Mucosa of rectum (tissue), 2 donors: ENCODE data around the gene UMAD1.
A peak's percentile ranks its signal among the peaks of the same experiment; 100 is the strongest.

Source experiments
- H3K27ac ChIP-seq, 2 donors: one replicate each; pipeline ENCODE4 v1.7.0; 2013; ENCODE audit warnings: inconsistent platforms in 2 of 2, low read depth in 2 of 2, low read length in 2 of 2
- H3K27me3 ChIP-seq, 2 donors: one replicate each; pipeline ENCODE4 v1.7.0; 2013; ENCODE audit warnings: low read length in 2 of 2; ENCODE audit not compliant: control insufficient read depth in 2 of 2, insufficient read depth in 2 of 2
- H3K36me3 ChIP-seq, 2 donors: one replicate each; pipeline ENCODE4 v1.7.0; 2013; ENCODE audit warnings: low read length in 2 of 2; ENCODE audit not compliant: control insufficient read depth in 2 of 2, insufficient read depth in 2 of 2
- H3K4me1 ChIP-seq, 2 donors: one replicate each; pipeline ENCODE4 v1.7.0; 2013; ENCODE audit warnings: low read length in 2 of 2, mild to moderate bottlenecking in 1 of 2; ENCODE audit not compliant: control insufficient read depth in 2 of 2, insufficient read depth in 2 of 2
- H3K4me3 ChIP-seq, 2 donors: one replicate each; pipeline ENCODE4 v1.7.0; 2013; ENCODE audit warnings: low read length in 2 of 2
- H3K9ac ChIP-seq, 2 donors: one replicate each; pipeline ENCODE4 v1.7.0; 2013; ENCODE audit warnings: low read length in 2 of 2, low read depth in 1 of 2, mild to moderate bottlenecking in 1 of 2
- H3K9me3 ChIP-seq, 2 donors: one replicate each; pipeline ENCODE4 v1.7.0; 2013; ENCODE audit warnings: low read length in 2 of 2; ENCODE audit not compliant: control insufficient read depth in 2 of 2
- donor health status: healthy.
- donor health status: Normal muscosa, but diverticular disease.

Gene UMAD1

DNA sequence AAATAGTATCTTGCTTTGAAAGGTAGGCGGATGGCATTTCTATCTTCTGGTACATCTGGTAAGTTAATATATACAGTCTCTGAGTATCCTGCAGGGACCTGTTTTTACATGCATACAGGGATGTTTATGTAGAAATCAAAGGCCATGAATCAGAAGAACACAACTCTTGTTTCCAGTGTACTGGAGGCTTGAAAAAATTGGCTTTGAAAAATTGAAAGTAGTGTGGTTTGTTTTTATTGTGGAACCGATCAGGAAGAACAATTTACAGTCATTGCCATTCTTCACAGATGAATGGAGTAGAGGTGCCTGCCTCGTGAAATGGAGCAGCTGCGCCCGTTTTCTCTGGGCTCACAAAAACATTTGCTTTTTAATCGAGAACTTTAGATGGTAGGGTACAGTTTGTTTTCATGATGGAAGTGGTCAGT is 131.9 kb downstream of the UMAD1 start:
- Histone ChIP-seq H3K9ac (no peak overlapping the region), H3K4me3 (no peak overlapping the region), H3K9me3 (no peaks in the 10 kb centered on the region), H3K27ac (no peak overlapping the region), H3K4me1 (no peaks in the 10 kb centered on the region), H3K27me3 (no peaks in the 10 kb centered on the region), H3K36me3 (no peaks in the 10 kb centered on the region)

DNA sequence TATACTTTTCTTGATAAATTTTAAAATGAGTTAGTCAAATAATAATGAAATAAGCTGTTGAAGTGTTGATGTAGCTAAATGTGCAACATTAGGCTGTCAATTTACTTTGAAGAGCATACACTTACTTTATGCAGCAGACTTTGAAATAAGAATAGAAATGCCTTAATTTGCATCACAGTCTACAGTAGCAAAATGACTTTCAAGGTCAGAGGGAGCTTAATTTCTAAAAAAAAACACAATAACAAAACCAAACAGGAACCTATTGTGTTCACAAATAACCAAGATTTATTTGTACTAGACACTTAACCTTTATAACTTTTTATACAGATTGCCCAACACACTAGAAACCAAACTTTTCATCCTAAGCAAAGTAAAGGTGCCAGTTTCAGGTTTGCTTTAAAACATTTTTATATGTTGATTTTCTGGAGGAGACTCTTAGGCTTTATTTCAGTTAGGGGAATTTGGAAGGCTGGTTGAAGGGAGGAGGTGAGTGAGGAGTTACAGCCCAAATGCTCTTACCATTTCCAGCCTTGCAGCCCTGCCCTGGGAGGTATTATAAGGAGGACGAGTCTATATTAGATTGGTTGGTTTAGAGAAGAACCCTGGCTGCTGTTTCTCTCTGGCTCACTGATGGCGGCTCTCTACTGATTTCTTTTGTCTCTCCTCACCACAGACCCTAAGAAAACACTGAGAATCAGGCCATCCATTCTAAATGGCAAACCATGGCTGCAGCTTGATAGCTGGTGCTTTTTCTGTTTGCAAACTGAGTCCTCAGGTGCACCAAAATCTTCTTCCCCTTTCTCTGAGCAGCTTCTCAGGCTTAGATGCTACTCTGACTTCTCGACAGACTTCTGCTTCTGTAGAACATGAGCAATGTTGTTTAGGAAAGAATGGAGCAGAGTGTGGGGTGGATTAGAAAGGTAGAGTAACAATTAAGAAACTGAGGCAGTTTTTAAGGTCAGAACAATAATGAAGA is 133.1 kb downstream of the UMAD1 start:
- no peaks in the 10 kb centered on the region for H3K9me3 ChIP-seq
- no peaks in the 10 kb centered on the region for H3K4me1 ChIP-seq
- H3K36me3 ChIP-seq, result no peaks in the 10 kb centered on the region
- H3K27ac ChIP-seq, result no peak overlapping the region
- no peak overlapping the region for H3K9ac ChIP-seq
- no peaks in the 10 kb centered on the region for H3K27me3 ChIP-seq
- no peak overlapping the region for H3K4me3 ChIP-seq

DNA sequence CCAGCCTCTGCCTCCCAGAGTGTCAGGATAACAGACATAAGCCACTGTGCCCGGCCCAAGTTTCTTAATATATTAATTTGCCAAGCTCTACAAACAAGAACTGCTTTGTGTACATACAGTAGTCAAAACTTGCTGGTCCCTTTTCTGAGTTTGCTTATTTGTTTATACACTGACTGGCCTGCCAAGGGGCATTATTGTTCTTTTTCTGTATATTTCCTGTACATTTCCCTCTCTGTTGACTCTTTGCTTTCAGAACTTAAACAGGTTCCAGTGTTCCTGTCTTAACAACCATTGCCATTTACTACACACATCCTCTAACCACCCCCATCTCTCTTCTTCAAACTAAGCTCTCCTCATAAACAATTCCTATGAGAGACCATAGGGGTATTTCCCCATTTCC is 139.3 kb downstream of the UMAD1 start:
- H3K27me3 ChIP-seq, result no peaks in the 10 kb centered on the region
- no peak overlapping the region for H3K4me3 ChIP-seq
- no peaks in the 10 kb centered on the region for H3K9me3 ChIP-seq
- no peak overlapping the region for H3K27ac ChIP-seq
- no peak overlapping the region for H3K9ac ChIP-seq
- peaks cover 0 to under 1% of the 10 kb centered on the region in 2 donors for H3K4me1 ChIP-seq
- H3K36me3 ChIP-seq, result no peaks in the 10 kb centered on the region

DNA sequence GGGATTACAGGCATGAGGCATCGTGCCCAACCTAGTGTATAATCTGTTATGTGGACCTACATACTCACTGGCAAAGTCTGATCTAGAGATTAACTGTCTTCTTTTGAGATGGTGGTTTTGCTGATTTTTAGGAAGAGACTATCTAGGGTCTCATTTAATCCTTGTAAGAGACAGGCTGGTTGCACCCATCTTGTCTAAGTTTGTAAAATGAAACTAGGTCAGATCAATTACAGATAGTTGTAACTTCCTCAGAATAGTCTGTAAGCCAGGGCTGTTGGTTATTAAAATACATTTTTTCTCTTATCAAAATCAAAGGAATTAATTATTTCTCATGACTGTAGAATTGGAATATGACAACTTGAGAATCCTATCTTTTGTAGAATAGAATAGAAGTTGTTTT is 142.4 kb downstream of the UMAD1 start:
- Histone ChIP-seq H3K9ac (no peak overlapping the region), H3K4me1 (peaks cover 0 to 4% of the 10 kb centered on the region in 2 donors), H3K27me3 (no peaks in the 10 kb centered on the region), H3K36me3 (no peaks in the 10 kb centered on the region), H3K9me3 (no peaks in the 10 kb centered on the region), H3K4me3 (no peak overlapping the region), H3K27ac (no peak overlapping the region)

DNA sequence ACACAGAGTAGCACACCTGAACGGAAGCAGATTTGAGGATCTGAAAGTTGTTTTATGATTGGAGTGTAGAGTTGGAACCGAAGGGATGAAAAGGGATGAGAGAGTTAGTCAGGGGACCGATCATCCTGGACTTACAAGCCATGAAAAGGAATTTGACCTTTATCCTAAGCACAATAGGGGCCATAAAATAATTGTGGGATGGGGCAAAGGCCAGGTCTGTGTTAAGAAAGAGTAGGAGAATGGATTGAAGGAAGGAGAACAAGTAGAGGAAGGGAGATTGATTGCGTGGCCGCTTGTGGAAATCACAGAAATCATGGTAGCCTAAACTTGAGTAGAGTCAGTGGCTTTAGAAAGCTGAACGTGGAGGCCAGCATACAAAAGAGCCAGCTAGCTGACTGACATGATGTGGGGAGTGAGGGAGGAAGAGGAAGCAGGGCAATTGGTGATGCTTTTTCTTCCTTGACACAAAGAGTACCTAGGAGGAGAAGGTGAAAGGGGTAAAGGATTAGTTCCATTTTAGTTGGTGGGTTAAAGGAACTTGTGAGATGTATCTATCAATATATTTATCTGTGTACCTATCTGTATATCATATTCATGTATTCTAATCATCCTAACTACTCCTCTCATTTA is 144.9 kb downstream of the UMAD1 start:
- Histone ChIP-seq H3K4me3 (no peak overlapping the region), H3K4me1 (peaks cover 0 to 4% of the 10 kb centered on the region in 2 donors), H3K27ac (peak overlapping the region in 1 of 2 donors; percentile 27), H3K9me3 (no peaks in the 10 kb centered on the region), H3K36me3 (no peaks in the 10 kb centered on the region), H3K27me3 (no peaks in the 10 kb centered on the region), H3K9ac (no peak overlapping the region)

DNA sequence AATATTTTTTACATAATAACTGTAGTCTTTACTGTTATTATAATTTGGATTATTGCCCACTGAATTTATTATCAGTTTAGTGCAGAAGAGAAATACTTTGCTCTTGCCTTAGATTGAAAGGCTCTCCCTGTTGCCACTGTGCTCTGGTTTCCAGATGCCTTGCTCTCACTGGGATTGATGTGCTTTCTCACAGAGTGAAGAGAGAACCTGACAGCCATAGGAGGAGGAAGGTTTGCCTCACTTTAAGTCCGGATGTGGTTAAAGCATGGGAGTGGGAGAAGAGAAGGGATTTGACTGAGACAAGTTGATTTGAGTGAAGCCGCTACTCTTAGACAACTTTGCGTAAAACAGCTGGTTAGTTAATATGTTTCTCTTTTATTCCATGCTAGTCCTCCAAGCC is 146.0 kb downstream of the UMAD1 start:
- Histone ChIP-seq H3K9ac (no peak overlapping the region), H3K4me3 (no peak overlapping the region), H3K36me3 (no peaks in the 10 kb centered on the region), H3K9me3 (no peaks in the 10 kb centered on the region), H3K27me3 (no peaks in the 10 kb centered on the region), H3K4me1 (peaks cover 0 to 4% of the 10 kb centered on the region in 2 donors), H3K27ac (no peak overlapping the region)

DNA sequence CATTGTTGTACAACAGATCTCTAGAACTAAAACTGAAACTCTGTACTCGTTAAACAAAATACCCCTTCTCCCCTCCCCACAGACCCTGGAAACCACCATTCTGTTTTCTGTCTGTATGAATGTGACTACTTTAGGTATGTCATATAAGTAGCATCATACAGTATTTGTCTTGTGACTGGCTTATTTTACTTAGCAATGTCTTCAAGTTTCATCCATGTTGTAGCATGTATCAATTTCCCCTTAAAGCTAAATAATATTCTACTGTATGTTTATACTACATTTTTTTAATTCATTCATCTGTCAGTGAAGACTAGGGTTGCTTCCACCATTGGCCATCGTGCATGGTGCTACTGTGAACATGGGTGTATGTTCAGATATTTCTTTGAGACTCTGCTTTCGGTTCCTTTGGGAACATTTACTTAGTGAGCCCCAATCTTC is 149.0 kb downstream of the UMAD1 start:
- Histone ChIP-seq H3K9ac (no peak overlapping the region), H3K9me3 (no peaks in the 10 kb centered on the region), H3K36me3 (no peaks in the 10 kb centered on the region), H3K27me3 (no peaks in the 10 kb centered on the region), H3K4me1 (peaks cover 0 to 4% of the 10 kb centered on the region in 2 donors), H3K4me3 (no peak overlapping the region), H3K27ac (no peak overlapping the region)

DNA sequence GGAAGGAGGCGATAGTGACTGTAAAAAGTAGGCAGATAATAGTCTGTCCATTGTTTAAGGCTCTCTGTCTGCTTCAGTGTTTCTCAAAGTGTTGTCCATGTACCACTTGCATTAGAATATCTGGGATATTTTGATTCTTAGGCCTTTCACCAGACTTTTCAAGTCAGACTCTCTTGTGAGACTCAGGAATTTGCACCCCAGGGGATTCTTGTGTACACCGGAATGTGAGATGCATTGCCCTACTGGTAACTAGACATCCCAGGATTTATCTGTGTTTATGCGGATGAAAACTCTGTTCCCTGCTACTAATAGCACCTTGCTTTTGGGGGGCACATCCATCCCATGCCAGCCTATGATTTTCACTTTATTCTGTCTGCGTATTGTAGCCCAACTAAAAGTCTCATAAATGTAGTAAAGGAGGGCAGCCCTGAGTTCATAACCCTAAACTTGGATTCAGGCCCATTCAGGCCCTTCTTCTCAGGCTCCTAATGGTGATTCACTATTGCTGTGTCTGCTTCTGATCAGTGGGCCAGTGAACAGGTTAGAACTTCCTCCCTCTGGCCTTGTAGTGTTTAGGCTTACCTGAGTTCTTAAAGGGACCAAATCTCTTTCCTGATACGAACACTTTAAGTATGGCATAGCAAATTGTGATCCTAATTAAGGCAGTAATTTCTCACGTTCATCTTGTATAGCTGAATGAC is 149.6 kb downstream of the UMAD1 start:
- Histone ChIP-seq H3K9ac (no peak overlapping the region), H3K9me3 (no peaks in the 10 kb centered on the region), H3K36me3 (no peaks in the 10 kb centered on the region), H3K27me3 (no peaks in the 10 kb centered on the region), H3K4me3 (no peak overlapping the region), H3K4me1 (peaks cover 0 to under 1% of the 10 kb centered on the region in 2 donors), H3K27ac (no peak overlapping the region)

DNA sequence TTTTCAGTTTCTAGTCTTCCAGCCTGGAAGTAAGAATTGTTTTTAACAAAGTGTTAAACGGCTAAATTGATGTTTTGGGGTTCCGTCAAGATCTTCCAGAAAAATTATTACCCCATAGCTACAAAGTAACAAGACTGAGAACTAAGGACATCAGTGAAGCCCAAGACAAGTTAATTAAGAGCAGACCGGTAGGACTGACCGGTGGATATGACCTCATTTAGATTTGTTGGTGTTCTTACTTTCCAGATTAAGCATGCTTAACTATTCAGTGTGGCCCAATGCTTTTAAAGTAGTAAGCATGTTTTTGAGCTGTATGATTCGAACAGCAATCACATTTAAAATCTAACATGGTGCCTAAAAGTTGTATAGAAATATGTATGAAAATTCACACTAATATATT is 151.0 kb downstream of the UMAD1 start:
- no peaks in the 10 kb centered on the region for H3K9me3 ChIP-seq
- H3K9ac ChIP-seq, result no peak overlapping the region
- H3K4me3 ChIP-seq, result no peak overlapping the region
- no peaks in the 10 kb centered on the region for H3K27me3 ChIP-seq
- no peaks in the 10 kb centered on the region for H3K4me1 ChIP-seq
- H3K36me3 ChIP-seq, result no peaks in the 10 kb centered on the region
- no peak overlapping the region for H3K27ac ChIP-seq

DNA sequence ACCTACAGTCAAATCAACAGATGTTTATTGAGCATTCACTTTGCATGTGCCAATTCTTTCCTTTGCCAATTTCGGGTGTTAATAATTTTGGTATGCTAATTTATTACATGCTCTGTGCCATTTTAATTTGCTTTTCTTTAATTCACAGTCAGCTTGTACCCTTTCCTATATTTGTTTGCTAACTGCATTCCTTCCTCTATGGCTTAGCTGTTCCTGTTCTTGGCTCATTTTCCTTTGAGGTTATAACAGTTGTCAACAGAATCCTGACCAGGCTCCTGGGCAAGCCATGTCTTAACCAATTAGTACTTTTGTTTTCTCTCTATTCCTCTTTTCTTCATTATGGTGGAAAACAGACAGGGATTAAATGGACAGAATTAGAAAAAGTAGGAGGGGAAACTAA is 151.5 kb downstream of the UMAD1 start:
- Histone ChIP-seq H3K27me3 (no peaks in the 10 kb centered on the region), H3K36me3 (no peaks in the 10 kb centered on the region), H3K9ac (no peak overlapping the region), H3K27ac (no peak overlapping the region), H3K4me1 (no peaks in the 10 kb centered on the region), H3K4me3 (no peak overlapping the region), H3K9me3 (no peaks in the 10 kb centered on the region)
